PC-9 (cell line): ENCODE data around the gene EPB41. TPM values are rescaled to one million over a fixed set of nuclear protein-coding genes. Genes with fewer than 3 reads are reported as not detected.
"Not testable (repeated sequence)": the region's sequence is repeated elsewhere in the genome, so short reads cannot be mapped to it uniquely, and the experiment has no call there.

Experiments used
- BruUV-seq: library from RNA; stranded (reverse); fragments of 400-500 nt; replicated peaks from 2 replicates; lab custom pipeline; 2021; lab: Mats Ljungman, UMichigan
- CTCF ChIA-PET: fragments of 300-600 bp; sonication (Branson Sonifier 250); formaldehyde crosslinking; loops from one replicate; lab custom pipeline; 2022; ENCODE audit warnings: antibody characterized with exemption; lab: Charles Lee
- POLR2A ChIA-PET: fragments of 300-600 bp; sonication (Branson Sonifier 250); formaldehyde crosslinking; loops from one replicate; lab custom pipeline; 2022; ENCODE audit warnings: antibody characterized with exemption; ENCODE audit not compliant: unreplicated experiment; lab: Charles Lee
- DNase-seq, 2 experiments: peaks; one replicate each; pipeline versions ENCODE4 v3.0.0 to v3.0.0-alpha.2; 2015 to 2022; ENCODE audit warnings: mixed read lengths in 1 of 2
- H2AFZ ChIP-seq: fragments of 200-600 bp; sonication (generic); 2 replicates; pipeline ENCODE4 v1.8.1; 2017; ENCODE audit warnings: antibody characterized with exemption
- H3F3A ChIP-seq: fragments of 200-600 bp; sonication (generic); 2 replicates; pipeline ENCODE4 v1.8.1; 2017; ENCODE audit warnings: antibody characterized with exemption, mild to moderate bottlenecking, low read depth; ENCODE audit not compliant: insufficient read depth
- H3K27ac ChIP-seq: fragments of 200-600 bp; sonication (generic); 2 replicates; pipeline ENCODE4 v1.6.1; 2016; ENCODE audit warnings: mixed run types
- H3K27me3 ChIP-seq: fragments of 200-600 bp; sonication (generic); 2 replicates; pipeline ENCODE4 v1.6.1; 2016; ENCODE audit warnings: low read depth, mixed run types; ENCODE audit not compliant: insufficient read depth
- H3K36me3 ChIP-seq: fragments of 200-600 bp; sonication (generic); 2 replicates; pipeline ENCODE4 v1.6.1; 2016; ENCODE audit warnings: low read depth, mixed run types
- H3K4me1 ChIP-seq: fragments of 200-600 bp; sonication (generic); replicated peaks from 2 replicates; pipeline ENCODE4 v1.6.1; 2016; ENCODE audit warnings: mixed run types; ENCODE audit not compliant: insufficient read depth
- H3K4me2 ChIP-seq: fragments of 200-600 bp; sonication (generic); 2 replicates; pipeline ENCODE4 v1.6.1; 2017; ENCODE audit warnings: mixed run types
- H3K4me3 ChIP-seq: fragments of 200-600 bp; sonication (generic); 2 replicates; pipeline ENCODE4 v1.6.1; 2016; ENCODE audit warnings: mixed run types
- H3K79me2 ChIP-seq: fragments of 200-600 bp; sonication (generic); 2 replicates; pipeline ENCODE4 v1.6.1; 2017; ENCODE audit warnings: low read depth, mixed run types
- H3K9me2 ChIP-seq: fragments of 200-600 bp; sonication (generic); 2 replicates; pipeline ENCODE4 v1.8.1; 2017; ENCODE audit warnings: mild to moderate bottlenecking; ENCODE audit not compliant: insufficient read depth
- H3K9me3 ChIP-seq: fragments of 200-600 bp; sonication (generic); 2 replicates; pipeline ENCODE4 v1.8.1; 2016; ENCODE audit warnings: low read depth; ENCODE audit not compliant: insufficient read depth
- H4K20me1 ChIP-seq: fragments of 200-600 bp; sonication (generic); 2 replicates; pipeline ENCODE4 v1.8.1; 2017; ENCODE audit not compliant: insufficient read depth
- EZH2 ChIP-seq: fragments of 200-600 bp; sonication (generic); IDR thresholded peaks from 2 replicates; pipeline ENCODE4 v1.8.0; 2017; ENCODE audit warnings: antibody characterized with exemption, low read depth
- intact Hi-C: fragments of 100-400 bp; cut with micrococcal nuclease; formaldehyde crosslinking; loops from one replicate; pipeline ENCODE4 v1.10.0; 2022; ENCODE audit not compliant: unreplicated experiment
- total RNA-seq: library from RNA; stranded (reverse); gene quantifications from 2 replicates; pipeline ENCODE4 v1.2.3, GENCODE V29; 2021
- TF ChIP-seq, protein P1 (sequence below): fragments of 200-600 bp; sonication (generic); conservative IDR thresholded peaks from 2 replicates; pipeline ENCODE4 v1.6.1; 2017; ENCODE audit warnings: mixed run types, antibody characterized with exemption, mild to moderate bottlenecking, moderate library complexity

Gene EPB41
- total RNA-seq, 1 experiment from 2014 or later: 42.2 TPM

- ChIA-PET CTCF (no interaction called here), POLR2A (no interaction called here)
- Histone ChIP-seq H3K36me3 (no peaks in the 10 kb centered on the region), H4K20me1 (no peaks in the 10 kb centered on the region), H3F3A (no peaks in the 10 kb centered on the region), H3K27ac (no peak overlapping the region), H3K4me2 (no peak overlapping the region), H3K27me3 (0 out of 2 replicates have a peak, but pooled peaks cover 3% of the 10 kb centered on the region), H3K9me2 (no peaks in the 10 kb centered on the region), H3K9me3 (no peaks in the 10 kb centered on the region), H3K4me1 (no peaks in the 10 kb centered on the region), H3K79me2 (no peaks in the 10 kb centered on the region), H2AFZ (no peak overlapping the region), H3K4me3 (no peak overlapping the region)
- no TSS peak for BruUV-seq
- DNase-seq: no peak
- intact Hi-C loops: no loop called here
- TF ChIP-seq EZH2: no peak
- TF ChIP-seq, protein P1, sequence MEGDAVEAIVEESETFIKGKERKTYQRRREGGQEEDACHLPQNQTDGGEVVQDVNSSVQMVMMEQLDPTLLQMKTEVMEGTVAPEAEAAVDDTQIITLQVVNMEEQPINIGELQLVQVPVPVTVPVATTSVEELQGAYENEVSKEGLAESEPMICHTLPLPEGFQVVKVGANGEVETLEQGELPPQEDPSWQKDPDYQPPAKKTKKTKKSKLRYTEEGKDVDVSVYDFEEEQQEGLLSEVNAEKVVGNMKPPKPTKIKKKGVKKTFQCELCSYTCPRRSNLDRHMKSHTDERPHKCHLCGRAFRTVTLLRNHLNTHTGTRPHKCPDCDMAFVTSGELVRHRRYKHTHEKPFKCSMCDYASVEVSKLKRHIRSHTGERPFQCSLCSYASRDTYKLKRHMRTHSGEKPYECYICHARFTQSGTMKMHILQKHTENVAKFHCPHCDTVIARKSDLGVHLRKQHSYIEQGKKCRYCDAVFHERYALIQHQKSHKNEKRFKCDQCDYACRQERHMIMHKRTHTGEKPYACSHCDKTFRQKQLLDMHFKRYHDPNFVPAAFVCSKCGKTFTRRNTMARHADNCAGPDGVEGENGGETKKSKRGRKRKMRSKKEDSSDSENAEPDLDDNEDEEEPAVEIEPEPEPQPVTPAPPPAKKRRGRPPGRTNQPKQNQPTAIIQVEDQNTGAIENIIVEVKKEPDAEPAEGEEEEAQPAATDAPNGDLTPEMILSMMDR: no peak
These were observed 211.8 kb downstream of the EPB41 start for GRCh38 chr1:29126198-29126597.

- CTCF ChIA-PET: no interaction called here
- no peaks in the 10 kb centered on the region for H3F3A ChIP-seq
- TF ChIP-seq, protein P1: no peak
- no peak for TF ChIP-seq EZH2
- intact Hi-C loops: no loop called here
- no peak overlapping the region for H2AFZ ChIP-seq
- POLR2A ChIA-PET: no interaction called here
- H4K20me1 ChIP-seq: no peaks in the 10 kb centered on the region
- 0 out of 2 replicates have a peak, but pooled peaks cover 3% of the 10 kb centered on the region for H3K27me3 ChIP-seq
- H3K4me3 ChIP-seq: no peak overlapping the region
- H3K9me3 ChIP-seq: no peaks in the 10 kb centered on the region
- no peaks in the 10 kb centered on the region for H3K9me2 ChIP-seq
- no peak for DNase-seq
- no peaks in the 10 kb centered on the region for H3K4me1 ChIP-seq
- no peak overlapping the region for H3K4me2 ChIP-seq
- H3K36me3 ChIP-seq: no peaks in the 10 kb centered on the region
- no TSS peak for BruUV-seq
- H3K27ac ChIP-seq: no peak overlapping the region
- no peaks in the 10 kb centered on the region for H3K79me2 ChIP-seq
These were observed 214.4 kb downstream of the EPB41 start for GRCh38 chr1:29128739-29129138.

- Histone ChIP-seq H3K36me3 (no peaks in the 10 kb centered on the region), H3K4me3 (no peak overlapping the region), H3K4me1 (no peaks in the 10 kb centered on the region), H3K27me3 (0 out of 2 replicates have a peak, but pooled peaks cover 3% of the 10 kb centered on the region), H3K27ac (no peak overlapping the region), H3K4me2 (no peak overlapping the region), H2AFZ (no peak overlapping the region), H3K9me3 (no peaks in the 10 kb centered on the region), H3F3A (no peaks in the 10 kb centered on the region), H3K79me2 (no peaks in the 10 kb centered on the region), H3K9me2 (no peaks in the 10 kb centered on the region), H4K20me1 (no peaks in the 10 kb centered on the region)
- BruUV-seq: no TSS peak
- POLR2A ChIA-PET: no interaction called here
- CTCF ChIA-PET: no interaction called here
- no peak for DNase-seq
- intact Hi-C loops: no loop called here
- TF ChIP-seq EZH2: no peak
- TF ChIP-seq, protein P1: no peak
These were observed 215.5 kb downstream of the EPB41 start for GRCh38 chr1:29129916-29130315.

GRCh38 chr1:29131056-29131455, 216.7 kb downstream of the EPB41 start:
- H3K4me3 ChIP-seq, H3K27me3 ChIP-seq, H3K9me2 ChIP-seq, H3K36me3 ChIP-seq, H2AFZ ChIP-seq, H3K4me2 ChIP-seq, H3K4me1 ChIP-seq, H4K20me1 ChIP-seq, intact Hi-C loops, H3K27ac ChIP-seq, H3K9me3 ChIP-seq, H3K79me2 ChIP-seq, CTCF ChIA-PET, POLR2A ChIA-PET, BruUV-seq, H3F3A ChIP-seq, DNase-seq: not testable (repeated sequence)
